ENCODE measurements around the gene AHCYL2. TPM values are rescaled to one million over a fixed set of nuclear protein-coding genes. Genes with fewer than 3 reads are reported as not detected.

Gene AHCYL2
- total and polyA plus RNA-seq, 2 of the 8 experiments (the other 6 are each of a cell fraction or from before 2014, with no cell fraction given): 20.7 to 25.4 TPM

DNA sequence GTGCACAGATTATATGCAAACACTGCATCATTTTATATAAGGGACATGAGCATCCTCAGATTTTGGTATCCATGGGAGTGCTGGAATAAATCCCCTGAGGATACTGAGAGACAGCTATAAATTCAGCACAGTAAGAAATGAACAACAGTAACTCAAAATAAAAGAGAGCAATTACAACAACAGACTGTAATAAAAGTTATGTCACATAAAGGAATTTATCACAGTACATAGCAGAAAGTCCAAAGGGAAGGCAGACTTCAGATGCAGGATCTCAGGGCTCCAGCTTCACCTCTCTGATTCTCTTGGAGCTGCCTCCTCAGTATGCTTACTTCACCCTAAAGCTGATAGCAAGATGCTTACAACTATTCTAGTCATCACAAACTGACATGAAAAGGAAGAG is 165.5 kb downstream of the AHCYL2 start:
- no peak overlapping the region for H3K27ac ChIP-seq (ENCODE audit: low read depth, low read length)
- H2AFZ ChIP-seq (ENCODE audit: low read length): no peak overlapping the region
- H3K23ac ChIP-seq (ENCODE audit: insufficient read length): no peak overlapping the region
- H3K4me1 ChIP-seq (replicated peaks in 1 of 4; ENCODE audit: control insufficient read depth in 3 of 4, insufficient read depth in 4 of 4, low read length in 3 of 4): peaks cover 0 to 3% (median 1%) of the 10 kb centered on the region in 4 experiments; a peak in 2 of 7 replicates
- no peak for DNase-seq (ENCODE audit: low read depth in 1 of 2, low spot score in 2 of 2)
- no peak overlapping the region for H2BK12ac ChIP-seq (ENCODE audit: low read depth, low read length)
- H3K14ac ChIP-seq (ENCODE audit: insufficient read length): no peak overlapping the region
- H4K5ac ChIP-seq (ENCODE audit: insufficient read length, low read depth, low read length): no peak overlapping the region
- POLR2A ChIA-PET (ENCODE audit: partially characterized antibody): interaction anchor here (3.6 kb wide), 1 partner anchor 43 kb away, joined by 13 read pairs; the partner anchor contains the start of gene STRIP2
- no peak overlapping the region for H2BK15ac ChIP-seq (ENCODE audit: low read length)
- CTCF ChIA-PET (ENCODE audit: partially characterized antibody): interaction anchor here (0.6 to 6.3 kb wide), 15 partner anchors 9 to 590 kb away, joined by 3 to 69 read pairs (median 4); no protein-coding TSS in a partner anchor
- H4K91ac ChIP-seq (replicated peaks; ENCODE audit: insufficient read length, low read length): no peak overlapping the region
- no peak overlapping the region for H4K8ac ChIP-seq (ENCODE audit: extremely low read depth, insufficient read depth, low read length)
- FAIRE-seq: no peak
- no peak overlapping the region for H3K18ac ChIP-seq (ENCODE audit: extremely low read depth, low read length)
- no peak overlapping the region for H3K4me3 ChIP-seq (ENCODE audit: extremely low read depth in 1 of 4, insufficient read depth in 2 of 4, low read depth in 3 of 4, low read length in 4 of 4)
- no peak overlapping the region for H2BK5ac ChIP-seq (ENCODE audit: low read depth, low read length)
- H3K56ac ChIP-seq (replicated peaks; ENCODE audit: insufficient read length, low read depth, low read length): no peak overlapping the region
- no peaks in the 10 kb centered on the region for H3K27me3 ChIP-seq (replicated peaks in 1 of 4; ENCODE audit: control insufficient read depth in 3 of 4, extremely low read depth in 1 of 4, insufficient read depth in 3 of 4, low read length in 3 of 4)
- H2BK20ac ChIP-seq (ENCODE audit: low read length): no peak overlapping the region
- no peak overlapping the region for H3K4me2 ChIP-seq (ENCODE audit: insufficient read depth in 1 of 2, low read depth in 2 of 2, low read length in 2 of 2)
- no peaks in the 10 kb centered on the region for H3K79me2 ChIP-seq (ENCODE audit: control insufficient read depth in 1 of 2, insufficient read depth in 2 of 2, low read length in 2 of 2)
- H3K23me2 ChIP-seq (ENCODE audit: low read depth, low read length): no peaks in the 10 kb centered on the region
- no peaks in the 10 kb centered on the region for H3K9me3 ChIP-seq (ENCODE audit: insufficient read depth in 2 of 2, low read depth in 1 of 2, low read length in 1 of 2)
- H3K79me1 ChIP-seq (ENCODE audit: low read depth, low read length): no peaks in the 10 kb centered on the region
- no peak overlapping the region for H3K9ac ChIP-seq (replicated peaks in 1 of 4; ENCODE audit: extremely low read depth in 1 of 4, low read depth in 3 of 4, low read length in 3 of 4)
- peaks cover 0 to 9% (median 4%) of the 10 kb centered on the region in 4 experiments; a peak in 5 of 8 replicates for H3K36me3 ChIP-seq (ENCODE audit: control insufficient read depth in 2 of 4, insufficient read depth in 4 of 4, low read length in 3 of 4)
- H2BK120ac ChIP-seq (replicated peaks; ENCODE audit: low read depth, low read length): no peak overlapping the region
- H3K4ac ChIP-seq (replicated peaks; ENCODE audit: insufficient read length, low read depth, low read length): no peak overlapping the region
- no peaks in the 10 kb centered on the region for H4K20me1 ChIP-seq (replicated peaks in 1 of 2; ENCODE audit: control insufficient read depth in 1 of 2, insufficient read depth in 2 of 2, low read length in 2 of 2)
- H2AK5ac ChIP-seq (ENCODE audit: low read depth, low read length): no peak overlapping the region
- no peak for TF ChIP-seq TEAD4 (IDR thresholded peaks at IDR 0.05; ENCODE audit: low read depth, low read length)
- no peak for TF ChIP-seq ASH2L (IDR thresholded peaks at IDR 0.05; ENCODE audit: low read length)
- no peak for TF ChIP-seq SP1 (IDR thresholded peaks at IDR 0.05; ENCODE audit: low read depth, low read length)
- no peak for TF ChIP-seq RNF2 (IDR thresholded peaks at IDR 0.05; ENCODE audit: borderline replicate concordance, low read depth, low read length, missing control alignments, poor library complexity, severe bottlenecking)
- TF ChIP-seq TCF12 (IDR thresholded peaks at IDR 0.05; ENCODE audit: low read depth, low read length): no peak
- no peak for TF ChIP-seq NANOG (IDR thresholded peaks at IDR 0.05; ENCODE audit: insufficient read depth, low read depth, low read length, poor library complexity, severe bottlenecking)
- no peak for TF ChIP-seq SIRT6 (IDR thresholded peaks at IDR 0.05; ENCODE audit: low read length)
- TF ChIP-seq SUZ12 (IDR thresholded peaks at IDR 0.05; ENCODE audit: low read length): no peak
- no peak for TF ChIP-seq POLR2AphosphoS5 (IDR thresholded peaks at IDR 0.05; ENCODE audit: low read depth, low read length)
